ENCODE measurements around the gene ACADM. TPM values are rescaled to one million over a fixed set of nuclear protein-coding genes. Genes with fewer than 3 reads are reported as not detected.
"Not testable (repeated sequence)": the region's sequence is repeated elsewhere in the genome, so short reads cannot be mapped to it uniquely, and the experiment has no call there.

ACADM gene
- total RNA-seq, 1 donor from 2014 or later = 47.0 TPM

DNA sequence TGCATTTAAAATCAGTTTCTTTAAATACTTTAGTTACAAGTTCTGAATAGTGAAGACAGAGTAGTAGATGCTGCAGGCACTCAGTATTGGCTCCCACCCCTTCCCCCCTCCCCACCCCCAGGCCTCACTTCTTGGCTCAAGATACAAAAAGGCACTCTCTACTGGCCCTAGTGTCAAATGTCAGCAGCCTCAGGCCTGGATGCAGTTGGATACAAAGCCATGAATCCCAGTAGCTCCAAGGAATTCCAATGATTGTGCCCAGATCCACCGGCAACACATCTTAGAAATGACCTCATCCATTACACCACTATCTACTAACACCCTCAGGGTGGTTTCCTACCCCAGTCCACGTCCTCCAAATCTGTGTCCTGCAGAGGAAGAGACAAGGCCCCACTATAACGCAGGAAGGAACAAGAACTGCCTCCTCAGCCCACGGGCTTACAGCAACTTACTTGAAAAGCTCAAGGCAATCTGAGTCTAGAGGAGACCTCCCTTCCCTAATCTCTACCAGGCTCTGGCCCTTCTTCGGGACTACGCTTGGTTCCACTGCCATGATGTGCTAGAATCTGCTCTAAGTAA lies 17.6 kb downstream of the ACADM start:
- DNase-seq = no peak

DNA sequence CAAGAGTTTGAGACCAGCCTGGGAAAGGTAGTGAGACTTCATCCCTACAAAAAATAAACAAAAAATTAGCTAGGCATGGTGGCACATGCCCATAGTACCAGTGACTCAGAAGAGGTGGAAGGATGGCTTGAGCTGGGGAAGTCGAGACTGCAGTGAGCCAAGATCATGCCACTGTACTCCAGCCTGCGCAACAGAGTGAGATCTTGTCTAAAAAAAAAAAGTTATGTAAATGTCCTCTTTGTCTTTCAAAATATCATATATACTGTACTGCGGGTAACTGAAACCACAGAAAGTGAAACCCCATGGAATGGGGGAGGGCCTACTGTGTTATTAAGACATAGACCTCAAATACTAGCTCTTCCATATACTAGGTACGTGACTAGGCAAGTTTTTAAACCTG lies 20.8 kb downstream of the ACADM start:
- DNase-seq = no peak

GRCh38 chr1:75757210-75757609 lies 32.7 kb downstream of the ACADM start:
- not testable (repeated sequence) for DNase-seq

DNA sequence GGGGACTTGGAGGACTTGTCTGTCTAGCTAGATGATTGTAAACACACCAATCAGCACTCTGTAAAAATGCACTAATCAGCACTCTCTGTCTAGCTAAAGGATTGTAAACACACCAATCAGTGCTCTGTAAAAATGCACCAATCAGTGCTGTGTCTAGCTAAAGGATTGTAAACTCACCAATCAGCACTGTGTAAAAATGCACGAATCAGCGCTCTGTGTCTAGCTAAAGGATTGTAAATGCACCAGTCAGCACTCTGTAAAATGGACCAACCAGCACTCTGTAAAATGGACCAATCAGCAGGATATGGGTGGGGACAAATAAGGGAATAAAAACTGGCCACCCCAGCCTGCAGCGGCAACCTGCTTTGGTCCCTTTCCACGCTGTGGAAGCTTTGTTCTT lies 34.0 kb downstream of the ACADM start:
- DNase-seq = not testable (repeated sequence)

DNA sequence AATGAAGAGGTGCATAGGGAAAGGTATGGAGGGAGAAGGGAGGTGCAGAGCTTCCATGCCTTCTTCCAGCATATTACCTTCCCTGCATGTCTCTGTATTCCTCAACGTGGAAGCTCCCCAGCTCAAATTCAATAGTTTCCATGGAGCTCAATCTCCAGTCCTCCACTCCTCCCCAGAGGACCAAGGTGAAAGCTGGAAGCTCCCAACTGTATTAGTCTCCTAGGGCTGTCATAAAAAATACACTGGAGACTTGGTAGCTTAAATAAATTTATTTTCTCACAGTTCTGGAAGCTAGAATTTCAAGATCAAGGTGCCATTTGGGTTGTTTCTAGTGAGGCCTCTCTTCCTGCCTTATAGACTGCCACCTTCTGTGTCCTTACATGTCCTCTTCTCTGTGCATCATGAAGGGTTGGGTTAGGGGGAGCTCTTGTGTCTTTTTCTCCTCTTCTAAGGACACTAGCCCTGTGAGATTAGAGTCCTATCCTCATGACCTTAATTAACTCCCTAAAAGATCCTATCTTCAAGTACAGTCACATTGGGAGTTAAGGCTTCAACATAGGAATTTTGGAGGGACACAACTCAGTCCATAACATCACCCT lies 39.6 kb downstream of the ACADM start:
- DNase-seq = no peak

GRCh38 chr1:75765697-75766355 lies 41.3 kb downstream of the ACADM start:
- DNase-seq = peak; percentile 52

- DNase-seq = no peak
Measured at GRCh38 chr1:75768016-75768415, 43.5 kb downstream of the ACADM start.

DNA sequence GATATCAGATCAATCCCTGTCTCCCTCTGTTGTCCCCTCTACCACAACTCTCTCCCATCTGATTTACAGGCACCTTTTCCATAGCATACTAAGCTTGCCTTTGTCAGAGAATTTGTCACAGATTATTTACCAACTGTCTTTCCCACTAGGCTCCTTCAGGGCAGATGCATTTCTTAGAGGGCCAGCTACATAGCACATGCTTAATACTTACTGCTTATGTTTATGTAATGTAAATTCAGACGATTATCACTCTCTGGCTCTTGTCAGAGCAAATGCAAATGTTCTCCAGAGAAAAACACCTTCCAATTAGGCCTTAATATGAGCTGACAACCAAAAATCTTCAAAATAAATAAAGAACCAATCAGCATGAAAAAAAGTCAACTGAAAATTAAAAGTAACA lies 46.3 kb downstream of the ACADM start:
- no peak for DNase-seq

DNA sequence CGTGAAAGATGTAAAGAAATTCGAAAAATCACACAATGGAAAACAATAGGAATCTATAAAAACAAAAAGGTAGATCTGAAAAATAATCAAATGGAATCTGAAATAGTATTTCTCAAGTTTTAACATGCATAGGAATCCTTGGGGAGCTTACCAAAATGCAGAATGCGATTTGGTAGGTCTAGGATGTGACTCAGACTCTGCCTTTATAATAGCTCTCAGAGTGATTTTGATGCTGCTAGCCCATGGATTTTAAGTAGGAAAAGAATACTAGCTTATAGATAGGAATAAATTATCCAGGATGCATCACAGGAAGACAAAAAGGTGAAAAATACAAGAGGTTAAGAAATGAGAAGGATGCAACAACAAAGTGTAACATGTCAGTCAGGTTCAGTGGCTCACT lies 47.5 kb downstream of the ACADM start:
- DNase-seq = no peak

DNA sequence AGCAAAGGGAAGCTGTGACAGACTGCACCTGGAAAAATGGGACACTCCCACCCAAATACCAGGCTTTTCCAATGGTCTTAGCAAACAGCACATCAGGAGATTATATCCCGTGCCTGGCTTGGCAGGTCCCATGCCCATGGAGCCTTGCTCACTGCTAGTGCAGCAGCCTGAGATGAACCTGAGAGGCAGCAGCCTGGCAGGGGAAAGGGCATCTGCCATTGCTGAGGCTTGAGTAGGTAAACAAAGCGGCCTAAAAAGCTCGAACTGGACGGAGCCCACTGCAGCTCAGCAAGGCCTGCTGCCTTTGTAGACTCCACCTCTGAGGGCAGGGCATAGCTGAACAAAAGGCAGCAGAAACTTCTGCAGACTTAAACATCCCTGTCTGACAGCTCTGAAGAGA lies 53.3 kb downstream of the ACADM start:
- DNase-seq = not testable (repeated sequence)

- not testable (repeated sequence) for DNase-seq
Measured at GRCh38 chr1:75778694-75779093, 54.2 kb downstream of the ACADM start.

GRCh38 chr1:75780183-75780582 lies 55.7 kb downstream of the ACADM start:
- DNase-seq = not testable (repeated sequence)

GRCh38 chr1:75783920-75784319 lies 59.4 kb downstream of the ACADM start:
- not testable (repeated sequence) for DNase-seq

DNA sequence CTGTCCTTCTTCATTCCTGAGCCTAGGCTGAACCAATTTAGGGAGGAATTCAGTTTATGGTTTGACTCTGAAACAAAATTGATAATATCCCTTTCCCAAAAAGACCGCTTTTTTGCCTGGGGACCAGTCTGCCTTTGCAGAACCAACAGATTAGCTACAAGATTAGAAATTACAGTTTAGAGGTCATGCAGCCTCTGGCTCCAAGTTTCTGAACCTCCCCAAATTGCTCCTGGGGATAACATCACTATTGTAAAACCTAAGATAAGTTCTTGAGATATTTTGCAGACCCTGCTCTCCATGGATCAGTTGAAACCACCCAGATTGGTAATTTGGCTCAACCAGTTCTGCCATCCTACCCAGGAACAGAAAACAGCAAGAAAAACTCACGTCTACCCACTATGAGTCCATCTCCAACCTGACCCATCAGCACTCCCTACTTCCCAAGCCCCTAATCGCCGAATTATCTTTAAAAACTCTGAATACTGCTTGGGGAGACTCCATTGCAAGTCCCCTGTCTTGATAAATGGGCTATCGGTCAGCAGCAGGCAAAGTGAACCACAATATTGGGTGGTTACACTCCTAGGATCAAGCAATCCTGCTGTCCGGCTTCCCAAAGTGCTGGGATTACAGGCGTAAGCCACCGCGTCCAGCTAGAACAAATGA lies 60.9 kb downstream of the ACADM start:
- DNase-seq = no peak

DNA sequence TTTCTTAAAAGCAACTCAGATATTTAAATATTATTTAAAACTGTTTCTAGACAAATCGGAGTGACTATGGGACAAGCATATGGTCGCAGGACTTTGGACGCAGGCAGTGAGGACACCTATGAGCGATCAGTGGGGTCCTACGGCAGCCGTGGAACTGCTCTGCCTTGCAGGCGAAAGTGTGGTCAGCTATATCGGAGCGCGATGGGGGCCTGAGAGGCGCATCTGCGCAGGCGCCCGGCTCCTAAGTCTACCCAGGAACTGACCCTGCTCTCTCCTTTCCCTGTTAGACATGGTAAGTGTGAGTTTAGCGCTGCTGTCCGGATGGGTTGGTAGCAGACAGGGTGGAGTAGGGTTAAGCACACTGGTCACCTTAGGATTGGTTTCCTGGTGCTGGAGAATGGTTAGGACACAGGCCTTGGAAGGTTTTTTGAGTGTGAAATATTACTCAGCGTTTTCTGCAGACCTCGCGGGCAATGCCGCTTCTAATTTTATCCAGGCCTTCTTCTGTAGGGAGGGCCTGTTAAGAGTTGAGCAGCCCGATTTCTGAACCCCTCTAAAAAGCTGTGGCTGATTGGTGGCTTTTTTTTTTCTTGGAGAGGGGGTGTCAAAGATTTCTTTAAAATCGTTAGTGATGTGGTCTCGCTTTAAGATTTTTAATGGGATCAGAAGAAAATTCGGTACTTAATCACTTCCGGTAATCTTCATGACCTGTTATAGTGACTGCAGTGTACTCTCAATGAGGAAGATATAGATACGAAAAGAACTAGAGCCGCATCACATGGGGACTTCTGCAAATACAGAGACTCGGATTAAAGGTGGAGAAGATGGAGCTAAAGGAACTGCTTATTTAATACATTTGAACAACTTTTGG lies 61.7 kb downstream of the ACADM start, which contains the start of gene RABGGTB:
RABGGTB (plus strand) TSS at position 274 of the 871 bp plus-strand sequence; CDS start at position 290, 16 bp downstream.
- peak; percentile 98 for DNase-seq

- DNase-seq = no peak
Measured at GRCh38 chr1:75786901-75787493, 62.5 kb downstream of the ACADM start.

DNA sequence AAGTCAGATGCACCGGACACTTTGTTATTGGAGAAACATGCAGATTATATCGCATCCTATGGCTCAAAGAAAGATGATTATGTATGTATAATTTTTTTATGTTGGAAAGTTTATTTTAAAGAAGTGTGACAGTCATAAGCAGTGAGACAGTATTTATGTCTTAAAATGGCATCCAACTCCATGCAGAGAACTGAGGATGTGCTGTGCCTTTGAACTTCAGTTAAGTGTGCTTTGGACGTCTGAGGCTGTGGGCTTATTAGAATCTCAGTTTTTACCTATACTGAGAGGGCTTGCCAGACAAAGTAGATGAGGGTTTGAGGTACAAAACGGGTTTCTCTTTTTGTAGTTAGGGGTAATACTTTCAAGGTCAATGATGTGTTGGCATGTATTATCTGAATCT lies 63.0 kb downstream of the ACADM start:
- DNase-seq = no peak

DNA sequence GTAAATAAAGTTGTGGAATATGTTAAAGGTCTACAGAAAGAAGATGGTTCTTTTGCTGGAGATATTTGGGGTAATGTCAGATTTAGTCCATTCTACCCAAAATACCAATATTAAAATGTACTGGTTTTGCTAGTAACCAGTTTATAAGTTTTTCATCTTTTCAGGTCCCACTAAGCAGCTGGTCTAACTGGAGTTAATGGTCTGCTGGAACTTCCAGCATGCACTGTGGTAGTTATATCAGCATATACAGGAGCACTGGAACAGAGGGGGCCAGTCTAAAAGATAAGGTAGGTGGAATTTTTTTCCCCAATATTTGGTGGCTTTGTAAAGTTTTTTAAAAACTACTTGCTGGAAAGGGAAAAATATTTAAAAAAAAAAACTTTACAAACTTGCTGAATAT lies 65.5 kb downstream of the ACADM start:
- DNase-seq = no peak

DNA sequence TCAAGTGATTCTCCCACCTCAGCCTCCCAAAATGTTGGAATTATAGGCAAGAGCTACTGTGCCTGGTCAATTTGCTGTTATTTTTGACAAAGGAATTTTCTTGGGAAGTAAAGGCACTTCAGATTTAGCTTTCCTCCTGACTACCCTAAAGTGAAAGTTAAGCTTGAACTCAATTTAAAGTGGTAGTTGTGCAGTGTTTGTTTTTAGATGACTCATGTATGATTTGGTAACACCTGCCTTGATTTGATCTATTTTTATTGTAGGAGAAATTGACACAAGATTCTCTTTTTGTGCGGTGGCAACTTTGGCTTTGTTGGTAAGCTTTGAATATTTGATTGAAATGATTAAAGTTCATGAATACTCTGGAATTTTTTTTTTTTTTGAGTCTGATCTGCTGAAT lies 66.5 kb downstream of the ACADM start:
- peak; percentile 20 for DNase-seq

- no peak for DNase-seq
Measured at GRCh38 chr1:75792091-75792490, 67.6 kb downstream of the ACADM start.

DNA sequence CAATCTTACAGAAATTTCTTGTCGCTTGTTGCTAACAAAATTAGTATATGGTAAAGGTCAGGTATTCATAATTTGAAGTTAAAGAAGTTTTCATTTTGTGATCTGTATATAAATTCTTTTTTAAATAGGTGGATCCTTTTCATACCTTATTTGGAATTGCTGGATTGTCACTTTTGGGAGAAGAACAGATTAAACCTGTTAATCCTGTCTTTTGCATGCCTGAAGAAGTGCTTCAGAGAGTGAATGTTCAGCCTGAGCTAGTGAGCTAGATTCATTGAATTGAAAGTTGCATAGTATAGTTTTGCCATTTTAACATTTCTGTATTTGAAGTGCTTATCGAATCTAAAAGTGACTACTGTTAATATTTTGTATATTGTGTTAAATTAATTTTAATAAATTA lies 69.9 kb downstream of the ACADM start:
- no peak for DNase-seq

DNA sequence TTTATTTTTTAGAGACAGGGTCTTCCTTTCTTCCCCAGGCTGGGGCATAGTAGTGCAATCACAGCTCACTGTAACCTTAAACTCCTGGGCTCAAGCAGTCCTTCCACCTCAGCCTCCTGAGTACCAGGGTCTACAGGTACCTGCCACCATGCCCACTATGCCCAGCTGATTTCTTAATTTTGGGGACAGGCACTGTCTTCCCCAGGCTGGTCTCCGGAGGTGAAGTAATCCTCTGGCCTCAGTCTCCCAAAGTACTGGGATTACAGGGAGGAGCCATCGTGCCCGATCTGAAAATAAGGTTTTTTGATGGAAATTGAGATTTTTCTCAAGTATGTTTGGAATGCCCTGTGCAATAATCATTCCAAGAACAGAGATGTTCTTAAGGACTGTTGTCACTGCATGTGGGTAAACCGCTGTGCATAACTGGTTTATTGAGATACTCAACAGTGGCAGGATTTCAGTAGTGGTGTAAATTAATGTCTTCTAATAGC lies 71.2 kb downstream of the ACADM start:
- no peak for DNase-seq

All from dermis blood vessel endothelial cell (primary cell).